ENCODE results near the gene DECR2. TPM values are rescaled to one million over a fixed set of nuclear protein-coding genes. Genes with fewer than 3 reads are reported as not detected.

Gene DECR2
- total and polyA plus RNA-seq, 11 donors, result 6.9 to 20.6 (median 12.2) TPM

Other genes with a start within 250 kb of the DECR2 start
- gene HBZ, start 249.2 kb upstream of the DECR2 start, total RNA-seq, result not detected
- gene HBZ, start 249.2 kb upstream of the DECR2 start, polyA plus RNA-seq, result not detected
- gene HBM, start 235.9 kb upstream of the DECR2 start, total RNA-seq, result under 1 TPM in 4 of 9 donors, not detected in 5; 0.54 to 0.62 (median 0.58) TPM
- gene HBM, start 235.9 kb upstream of the DECR2 start, polyA plus RNA-seq, result not detected
- 1,000 to 10,000 TPM in 2 of 9 donors, 100 to 1,000 TPM in 4, 10 to 100 TPM in 3; 47.9 to 2,038 (median 162) TPM for gene HBA2, start 229.0 kb upstream of the DECR2 start, total RNA-seq
- gene HBA2, start 229.0 kb upstream of the DECR2 start, polyA plus RNA-seq, result 10 to 100 TPM in 1 of 2 donors, 1 to 10 TPM in 1; 3.6 to 90.1 TPM
- 1,000 to 10,000 TPM in 1 of 9 donors, 100 to 1,000 TPM in 7, 10 to 100 TPM in 1; 74.1 to 1,031 (median 259) TPM for gene HBA1, start 225.2 kb upstream of the DECR2 start, total RNA-seq
- gene HBA1, start 225.2 kb upstream of the DECR2 start, polyA plus RNA-seq, result 10 to 100 TPM in 1 of 2 donors, 1 to 10 TPM in 1; 1.8 to 32.6 TPM
- not detected for gene HBQ1, start 221.4 kb upstream of the DECR2 start, total RNA-seq
- gene HBQ1, start 221.4 kb upstream of the DECR2 start, polyA plus RNA-seq, result not detected
- 10 to 100 TPM; 12.5 to 26.8 (median 19.4) TPM for gene LUC7L, start 172.4 kb upstream of the DECR2 start, total RNA-seq
- gene LUC7L, start 172.4 kb upstream of the DECR2 start, polyA plus RNA-seq, result 10 to 100 TPM; 17.7 to 47.5 TPM
- gene FAM234A, start 167.1 kb upstream of the DECR2 start, total RNA-seq, result 100 to 1,000 TPM; 132 to 201 (median 148) TPM
- 100 to 1,000 TPM; 110 to 124 TPM for gene FAM234A, start 167.1 kb upstream of the DECR2 start, polyA plus RNA-seq
- 10 to 100 TPM in 5 of 9 donors, 1 to 10 TPM in 4; 4.9 to 19.5 (median 11.8) TPM for gene RGS11, start 125.9 kb upstream of the DECR2 start, total RNA-seq
- 10 to 100 TPM in 1 of 2 donors, 1 to 10 TPM in 1; 1.1 to 12.1 TPM for gene RGS11, start 125.9 kb upstream of the DECR2 start, polyA plus RNA-seq
- gene ARHGDIG, start 121.3 kb upstream of the DECR2 start, total RNA-seq, result 10 to 100 TPM in 3 of 9 donors, 1 to 10 TPM in 6; 5.5 to 19.2 (median 8.2) TPM
- 10 to 100 TPM in 1 of 2 donors, under 1 TPM in 1; 0.26 to 11.4 TPM for gene ARHGDIG, start 121.3 kb upstream of the DECR2 start, polyA plus RNA-seq
- 1 to 10 TPM in 8 of 9 donors, under 1 TPM in 1; 0.98 to 9.3 (median 5.1) TPM for gene PDIA2, start 118.7 kb upstream of the DECR2 start, total RNA-seq
- 1 to 10 TPM in 1 of 2 donors, under 1 TPM in 1; 0.17 to 1.7 TPM for gene PDIA2, start 118.7 kb upstream of the DECR2 start, polyA plus RNA-seq
- gene AXIN1, start 49.2 kb upstream of the DECR2 start, total RNA-seq, result 10 to 100 TPM in 6 of 9 donors, 1 to 10 TPM in 3; 6.8 to 32.0 (median 11.6) TPM
- 10 to 100 TPM; 10.0 to 19.8 TPM for gene AXIN1, start 49.2 kb upstream of the DECR2 start, polyA plus RNA-seq
- gene MRPL28, start 31.3 kb upstream of the DECR2 start, total RNA-seq, result 100 to 1,000 TPM in 2 of 9 donors, 10 to 100 TPM in 7; 66.3 to 126 (median 77.7) TPM
- 100 to 1,000 TPM; 135 to 157 TPM for gene MRPL28, start 31.3 kb upstream of the DECR2 start, polyA plus RNA-seq
- 10 to 100 TPM; 32.3 to 65.3 (median 44.9) TPM for gene PGAP6, start 19.9 kb upstream of the DECR2 start, total RNA-seq
- 10 to 100 TPM; 30.1 to 63.8 TPM for gene PGAP6, start 19.9 kb upstream of the DECR2 start, polyA plus RNA-seq
- gene NME4, start 4.7 kb upstream of the DECR2 start, total RNA-seq, result 10 to 100 TPM; 53.9 to 95.3 (median 73.8) TPM
- 100 to 1,000 TPM in 1 of 2 donors, 10 to 100 TPM in 1; 37.5 to 103 TPM for gene NME4, start 4.7 kb upstream of the DECR2 start, polyA plus RNA-seq
- 10 to 100 TPM; 19.9 to 39.9 (median 31.9) TPM for gene RAB11FIP3, start 23.8 kb downstream of the DECR2 start, total RNA-seq
- 10 to 100 TPM; 19.3 to 35.2 TPM for gene RAB11FIP3, start 23.8 kb downstream of the DECR2 start, polyA plus RNA-seq
- 10 to 100 TPM; 12.0 to 35.5 (median 20.0) TPM for gene CAPN15, start 125.8 kb downstream of the DECR2 start, total RNA-seq
- 10 to 100 TPM; 20.8 to 26.0 TPM for gene CAPN15, start 125.8 kb downstream of the DECR2 start, polyA plus RNA-seq
- gene PRR35, start 158.5 kb downstream of the DECR2 start, total RNA-seq, result not detected
- gene PRR35, start 158.5 kb downstream of the DECR2 start, polyA plus RNA-seq, result not detected
- under 1 TPM in 8 of 9 donors, not detected in 1; 0.23 to 0.86 (median 0.56) TPM for gene NHLRC4, start 165.1 kb downstream of the DECR2 start, total RNA-seq
- gene NHLRC4, start 165.1 kb downstream of the DECR2 start, polyA plus RNA-seq, result under 1 TPM; 0.46 to 0.50 TPM
- 10 to 100 TPM; 16.4 to 39.5 (median 22.0) TPM for gene PIGQ, start 168.1 kb downstream of the DECR2 start, total RNA-seq
- gene PIGQ, start 168.1 kb downstream of the DECR2 start, polyA plus RNA-seq, result 10 to 100 TPM; 21.8 to 35.8 TPM
- gene RAB40C, start 188.2 kb downstream of the DECR2 start, total RNA-seq, result 10 to 100 TPM; 10.2 to 17.8 (median 12.6) TPM
- 10 to 100 TPM; 15.2 to 22.0 TPM for gene RAB40C, start 188.2 kb downstream of the DECR2 start, polyA plus RNA-seq
- gene WFIKKN1, start 229.1 kb downstream of the DECR2 start, total RNA-seq, result 1 to 10 TPM in 1 of 9 donors, under 1 TPM in 8; 0.15 to 1.1 (median 0.25) TPM
- under 1 TPM; 0.30 to 0.51 TPM for gene WFIKKN1, start 229.1 kb downstream of the DECR2 start, polyA plus RNA-seq
- gene METTL26, start 234.4 kb downstream of the DECR2 start, total RNA-seq, result 100 to 1,000 TPM in 2 of 9 donors, 10 to 100 TPM in 7; 39.6 to 187 (median 44.7) TPM
- 100 to 1,000 TPM; 101 to 165 TPM for gene METTL26, start 234.4 kb downstream of the DECR2 start, polyA plus RNA-seq
- 100 to 1,000 TPM in 4 of 9 donors, 10 to 100 TPM in 5; 52.3 to 219 (median 89.5) TPM for gene MCRIP2, start 239.9 kb downstream of the DECR2 start, total RNA-seq
- 100 to 1,000 TPM in 1 of 2 donors, 10 to 100 TPM in 1; 97.0 to 321 TPM for gene MCRIP2, start 239.9 kb downstream of the DECR2 start, polyA plus RNA-seq
- gene WDR90, start 247.5 kb downstream of the DECR2 start, total RNA-seq, result 10 to 100 TPM in 2 of 9 donors, 1 to 10 TPM in 7; 3.7 to 17.4 (median 8.6) TPM
- 10 to 100 TPM in 1 of 2 donors, 1 to 10 TPM in 1; 5.1 to 10.9 TPM for gene WDR90, start 247.5 kb downstream of the DECR2 start, polyA plus RNA-seq